GM18502 (cell line): ENCODE measurements around the gene MYO1G.
A peak's percentile ranks its signal among the peaks of the same experiment; 100 is the strongest.

ENCODE experiments used
- ATAC-seq: cut with Tn5 transposase; IDR thresholded peaks from one replicate; pipeline ENCODE4 v1.9.1; 2021; ENCODE audit warnings: mild to moderate bottlenecking; ENCODE audit not compliant: unreplicated experiment, poor library complexity

MYO1G gene

GRCh38 chr7:44967571-44968446 is 11.0 kb downstream of the MYO1G start:
- no peak for ATAC-seq

GRCh38 chr7:44966731-44967538 is 11.9 kb downstream of the MYO1G start:
- no peak for ATAC-seq

GRCh38 chr7:44965937-44966730 is 12.7 kb downstream of the MYO1G start:
- no peak for ATAC-seq

GRCh38 chr7:44965441-44965903 is 13.3 kb downstream of the MYO1G start:
- ATAC-seq = no peak

- ATAC-seq = no peak
These were observed 13.9 kb downstream of the MYO1G start for GRCh38 chr7:44964831-44965440.

DNA sequence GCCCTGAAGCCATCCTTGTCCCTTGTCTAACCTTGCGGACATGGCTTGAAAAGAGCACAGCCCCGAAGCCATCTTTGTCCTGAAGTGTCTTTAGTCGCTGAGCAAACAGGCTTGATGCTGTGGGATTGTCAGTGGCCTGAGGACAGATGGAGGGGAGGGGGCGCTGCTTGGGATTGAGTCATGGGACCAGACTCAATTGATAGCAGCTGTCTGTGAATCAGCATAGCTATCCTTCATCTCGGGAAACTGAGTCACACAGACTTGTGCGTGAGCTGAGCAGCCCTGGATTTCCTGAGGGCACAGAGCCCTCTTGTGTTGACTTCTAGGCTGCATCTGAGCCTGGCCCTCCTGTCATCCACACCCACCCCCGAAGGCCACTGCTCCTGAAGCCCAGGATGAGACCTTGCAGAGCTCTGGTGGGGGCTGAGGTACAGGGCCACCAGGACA is 14.4 kb downstream of the MYO1G start:
- ATAC-seq = no peak

DNA sequence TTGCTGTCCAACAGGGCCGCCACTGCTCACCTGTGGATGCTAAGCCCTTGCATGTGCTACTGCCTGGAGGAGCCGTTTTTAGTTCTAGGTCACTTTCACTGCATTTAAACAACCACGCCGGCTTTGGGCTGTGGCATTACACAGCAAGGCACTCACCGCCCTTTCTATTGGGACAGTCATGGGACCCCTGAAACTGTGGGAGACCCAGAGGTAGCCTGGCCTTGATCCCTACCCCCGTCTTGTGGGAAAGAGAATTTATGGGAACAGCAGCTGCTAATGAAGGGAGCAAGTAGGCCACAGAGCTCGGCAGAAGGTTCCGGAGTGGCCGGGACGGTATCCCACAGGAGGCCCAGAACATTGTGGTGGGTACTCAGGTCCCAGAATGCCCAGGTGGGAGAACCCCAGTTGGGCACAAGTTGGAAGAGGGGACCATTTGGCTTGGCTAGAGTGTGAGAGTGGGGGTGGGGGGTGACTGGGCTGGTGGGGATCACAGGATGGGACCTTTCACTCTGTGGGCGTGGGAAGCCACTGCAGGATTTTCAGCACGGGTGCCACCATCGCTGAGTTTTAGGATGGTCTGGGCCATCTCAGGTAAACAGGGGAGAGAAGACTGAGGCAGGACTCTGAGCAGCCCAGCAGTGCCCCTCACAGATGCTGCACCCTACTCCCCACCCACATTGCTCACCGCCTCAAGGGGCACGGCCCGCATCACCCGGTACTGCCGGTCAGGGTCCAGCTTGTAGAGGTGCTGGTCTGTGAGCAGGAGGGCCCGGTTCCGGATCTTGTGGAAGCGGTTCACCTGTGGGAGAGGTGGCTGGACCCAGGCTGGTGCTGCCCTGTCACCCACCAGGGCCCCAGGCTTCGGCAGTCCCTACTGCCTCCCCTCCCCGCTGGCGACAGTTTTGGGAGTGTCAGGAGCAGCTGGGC is 15.2 kb downstream of the MYO1G start:
- ATAC-seq = no peak

- no peak for ATAC-seq
These were observed 16.1 kb downstream of the MYO1G start for GRCh38 chr7:44962483-44963251.

- no peak for ATAC-seq
These were observed 16.9 kb downstream of the MYO1G start for GRCh38 chr7:44961844-44962482.

GRCh38 chr7:44960011-44960580 is 18.7 kb downstream of the MYO1G start:
- no peak for ATAC-seq

DNA sequence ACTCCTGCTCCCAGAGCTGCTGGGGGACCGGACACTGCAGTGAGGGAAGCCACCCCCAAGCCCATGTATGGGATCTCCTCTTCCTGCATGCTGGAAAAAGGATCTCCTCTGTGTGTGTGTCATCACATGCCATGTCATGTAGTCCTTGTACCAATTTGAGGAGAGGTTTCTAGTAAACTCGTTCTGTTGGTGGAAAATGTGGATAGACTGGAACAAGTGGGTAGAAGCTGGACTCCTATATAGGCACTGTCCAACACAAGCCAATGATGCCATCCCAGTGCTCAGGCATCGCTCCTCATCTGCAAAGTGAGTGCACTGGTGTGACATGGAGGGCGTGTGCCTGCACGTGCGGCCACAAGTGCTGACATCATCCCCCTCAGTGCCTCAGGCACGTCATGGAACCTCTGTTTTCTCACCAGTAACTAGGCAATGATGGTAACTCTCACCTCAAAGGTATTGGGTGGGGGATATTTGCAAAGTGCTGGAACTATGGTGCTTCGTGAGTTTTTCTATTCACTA is 19.3 kb downstream of the MYO1G start:
- no peak for ATAC-seq

GRCh38 chr7:44958645-44959344 is 20.0 kb downstream of the MYO1G start:
- ATAC-seq = peak; percentile 57

DNA sequence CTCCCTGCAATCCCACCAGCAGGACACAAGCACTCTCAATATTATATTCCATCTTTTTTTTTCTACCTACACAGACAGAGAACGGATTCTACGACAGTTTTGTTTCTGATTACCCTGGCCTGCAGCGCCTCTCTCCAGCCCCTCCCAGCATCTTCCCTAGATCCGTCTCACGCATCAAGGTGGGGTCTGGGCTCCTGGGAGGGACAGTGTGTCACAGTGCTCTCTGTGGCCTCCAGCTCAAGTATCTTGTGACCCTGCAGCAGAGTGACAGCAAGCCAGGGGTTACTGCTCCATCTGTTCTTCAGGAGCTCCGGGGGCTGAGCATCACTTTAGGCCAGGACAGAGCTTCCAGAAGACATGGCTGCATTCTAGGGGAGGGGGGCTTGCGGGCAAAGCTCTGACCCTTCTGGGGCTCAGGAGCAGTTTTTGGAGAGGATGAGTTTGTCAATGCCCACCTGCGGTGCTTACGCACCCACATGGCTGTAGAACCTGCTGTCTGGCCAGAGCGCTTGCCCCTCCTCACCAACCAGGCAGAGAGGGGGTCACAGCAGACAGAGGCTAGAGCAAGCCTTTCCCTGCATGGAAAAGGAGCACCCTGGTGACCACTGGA is 22.6 kb downstream of the MYO1G start:
- ATAC-seq = no peak

DNA sequence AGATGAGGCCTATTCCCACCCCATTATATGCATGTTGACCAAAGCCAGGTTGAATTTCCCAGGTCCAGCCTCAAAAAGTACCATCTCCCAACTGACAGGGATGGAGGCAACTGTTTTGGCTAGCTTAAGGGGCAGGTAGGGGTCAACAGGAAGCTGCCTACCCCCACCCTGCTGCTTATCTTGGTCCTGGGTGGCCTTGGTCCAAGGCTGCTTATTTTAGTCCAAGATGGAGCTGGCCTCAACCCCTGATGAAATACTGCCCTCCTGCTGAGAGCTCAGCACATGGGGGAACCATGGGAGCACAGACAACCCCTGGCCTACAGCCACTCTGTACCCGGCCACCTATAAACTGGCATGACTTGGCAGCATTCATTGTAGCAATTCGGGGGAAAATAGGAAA is 23.1 kb downstream of the MYO1G start:
- ATAC-seq = no peak

DNA sequence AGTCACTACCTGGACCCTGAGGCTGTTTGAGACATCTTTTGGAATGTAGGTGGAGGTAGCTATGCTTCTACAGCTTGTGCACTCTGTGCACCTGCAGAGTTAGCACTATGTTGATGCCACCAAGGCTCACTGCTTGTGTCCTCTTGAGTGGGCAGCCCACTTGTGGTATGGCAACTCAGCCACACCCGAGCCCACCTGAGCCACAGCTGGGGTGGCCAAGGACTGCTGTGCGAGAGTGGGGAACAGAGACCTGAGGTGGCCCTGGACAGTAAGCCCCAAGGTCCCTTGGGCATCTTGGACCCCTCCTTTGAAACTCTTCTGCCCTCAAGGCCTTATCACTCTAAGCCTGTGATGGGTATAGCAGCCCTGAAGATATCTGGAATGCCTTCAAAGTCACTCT is 25.7 kb downstream of the MYO1G start:
- ATAC-seq = no peak

GRCh38 chr7:44949303-44949702 is 29.5 kb downstream of the MYO1G start:
- ATAC-seq = no peak
